Heart left ventricle (tissue), 13 donors: ENCODE measurements around the gene ACAP1.

Experiments
- CTCF ChIP-seq, 12 donors: fragments of 200-600 bp; sonication (generic) in 4 of 12; IDR thresholded peaks; one replicate each; pipeline versions ENCODE4 v1.5.0 to v1.8.0; 2018 to 2022; ENCODE audit warnings: antibody characterized with exemption in 12 of 12, mild to moderate bottlenecking in 5 of 12
- POLR2A ChIP-seq, 2 donors: fragments of 450-650 bp; IDR thresholded peaks; one replicate each; pipeline ENCODE4 v1.6.1; 2017; ENCODE audit warnings: antibody characterized with exemption in 2 of 2, mild to moderate bottlenecking in 2 of 2, moderate library complexity in 2 of 2
- donor health status: ischemic (EF 13 %, LVEDD 7.1; RV severe dilation, severe dysfunction).
- donor health status: DM: no; HTN: yes; CAD: no.
- donor health status: DM: no; HTN: no; CAD: no.
- donor health status: ischemic (EF 25% LVEDD 6.9; RV normal size, moderate dysfunction).
- donor health status: ischemic (EF 25% LVEDD 5.7; RV mildly dilated, moderate dysfunction).
- donor health status: ischemic (EF 35%, LVEDD 5.7; RV mildly dilated, moderate dysfunction).
- donor health status: nonischemic (EF 11% LVEDD 7.7; RV severe dilation, severe dysfunction).
- donor health status: DM: yes; HTN: yes; CAD: no.
- donor health status: PGD.
- donor health status: ischemic (EF 29% LVEDD 5.4; RV normal size, mild dysfunction).
- donor health status: nonischemic (EF 23%, LVEDD 6.1; RV moderate dilation, normal function).

GRCh38 chr17:7357381-7357780 is 21.1 kb downstream of the ACAP1 start:
- no peak for TF ChIP-seq CTCF (IDR thresholded peaks at IDR 0.05)
- TF ChIP-seq POLR2A (IDR thresholded peaks at IDR 0.05) = no peak
